ENCODE data around the gene RNF121.

DNA sequence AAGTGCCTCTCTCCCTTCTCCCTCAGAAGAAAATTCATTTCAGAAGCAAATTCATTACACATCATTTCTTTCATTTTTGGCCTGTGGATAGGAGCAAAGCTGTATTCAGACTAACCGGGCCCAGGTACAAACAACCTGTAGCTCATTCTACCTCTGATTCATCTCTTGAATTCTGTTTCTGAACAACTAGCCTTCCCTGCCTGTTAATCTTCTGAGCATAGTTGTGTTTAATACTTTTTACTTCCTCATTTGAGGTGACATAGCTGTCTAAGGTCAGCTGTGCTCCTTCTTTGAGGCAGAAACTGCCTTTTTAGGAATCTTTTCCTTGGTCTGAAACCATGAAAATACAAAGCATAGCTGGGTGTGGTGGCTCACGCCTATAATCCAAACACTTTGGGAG, 57.3 kb downstream of the RNF121 start:
- TF ChIP-seq, protein P1, sequence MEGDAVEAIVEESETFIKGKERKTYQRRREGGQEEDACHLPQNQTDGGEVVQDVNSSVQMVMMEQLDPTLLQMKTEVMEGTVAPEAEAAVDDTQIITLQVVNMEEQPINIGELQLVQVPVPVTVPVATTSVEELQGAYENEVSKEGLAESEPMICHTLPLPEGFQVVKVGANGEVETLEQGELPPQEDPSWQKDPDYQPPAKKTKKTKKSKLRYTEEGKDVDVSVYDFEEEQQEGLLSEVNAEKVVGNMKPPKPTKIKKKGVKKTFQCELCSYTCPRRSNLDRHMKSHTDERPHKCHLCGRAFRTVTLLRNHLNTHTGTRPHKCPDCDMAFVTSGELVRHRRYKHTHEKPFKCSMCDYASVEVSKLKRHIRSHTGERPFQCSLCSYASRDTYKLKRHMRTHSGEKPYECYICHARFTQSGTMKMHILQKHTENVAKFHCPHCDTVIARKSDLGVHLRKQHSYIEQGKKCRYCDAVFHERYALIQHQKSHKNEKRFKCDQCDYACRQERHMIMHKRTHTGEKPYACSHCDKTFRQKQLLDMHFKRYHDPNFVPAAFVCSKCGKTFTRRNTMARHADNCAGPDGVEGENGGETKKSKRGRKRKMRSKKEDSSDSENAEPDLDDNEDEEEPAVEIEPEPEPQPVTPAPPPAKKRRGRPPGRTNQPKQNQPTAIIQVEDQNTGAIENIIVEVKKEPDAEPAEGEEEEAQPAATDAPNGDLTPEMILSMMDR (conservative IDR thresholded peaks at IDR 0.05), result no peak
- no peak for TF ChIP-seq ZFX (IDR thresholded peaks at IDR 0.05)

Data from C4-2B (cell line).